ENCODE results near the gene COL25A1. TPM values are rescaled to one million over a fixed set of nuclear protein-coding genes. Genes with fewer than 3 reads are reported as not detected.

COL25A1 gene
- total RNA-seq, 1 experiment from 2014 or later, result not detected

DNA sequence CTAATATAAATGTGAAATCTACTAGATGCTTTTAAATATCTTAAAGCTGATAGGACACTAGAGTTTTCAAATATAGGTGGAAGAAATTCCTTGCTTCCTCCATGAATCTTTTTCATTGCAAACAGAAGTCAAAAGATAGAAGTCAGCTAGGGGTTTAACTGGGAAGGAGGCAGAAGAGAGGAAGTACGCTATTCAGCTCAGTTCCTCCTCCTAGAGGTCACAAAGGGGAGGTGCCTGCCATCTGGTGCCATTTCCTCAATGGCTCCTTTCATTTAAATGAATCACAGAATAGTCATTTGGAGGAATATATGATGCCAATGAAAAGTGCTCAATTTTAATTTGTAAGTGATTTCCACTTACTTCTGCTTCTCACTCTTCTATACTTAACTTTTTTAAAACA, 8.5 kb downstream of the COL25A1 start:
- ChIA-PET CTCF (no interaction called here), POLR2A (interaction anchor here (0.6 kb wide), 1 partner anchor 9 kb away, joined by 6 read pairs; no protein-coding TSS in a partner anchor)
- no TSS peak for BruUV-seq (replicated peaks)
- in situ Hi-C loops (cut with HindIII; ENCODE audit: low pct_unique_long_range_greater_than_20kb, low sequenced_read_pairs), result no loop called here
- intact Hi-C loops (cut with micrococcal nuclease; ENCODE audit: unreplicated experiment), result no loop called here
- ATAC-seq (no peak), DNase-seq (ENCODE audit: low read depth, low spot score) (peak; percentile 18)
- Histone ChIP-seq H3K9me3 (ENCODE audit: control insufficient read depth, insufficient read depth, low read depth, low read length) (no peaks in the 10 kb centered on the region), H3K27me3 (ENCODE audit: control insufficient read depth, insufficient read depth, low read length) (no peaks in the 10 kb centered on the region), H3K4me3 (ENCODE audit: low read depth in 2 of 2, low read length in 2 of 2) (no peak overlapping the region), H3K27ac (ENCODE audit: low read length) (no peak overlapping the region), H3K4me1 (ENCODE audit: control insufficient read depth, insufficient read depth, low read length) (no peaks in the 10 kb centered on the region), H3K36me3 (ENCODE audit: control insufficient read depth, insufficient read depth, low read length) (no peaks in the 10 kb centered on the region)
- TF ChIP-seq CTCF (IDR thresholded peaks at IDR 0.05) (peak; percentile 12; the same call in 1 of the 2 replicates), POLR2AphosphoS5 (IDR thresholded peaks at IDR 0.05; ENCODE audit: low read depth, low read length) (no peak), REST (IDR thresholded peaks at IDR 0.05; ENCODE audit: insufficient read depth in 1 of 2, low read depth in 2 of 2, low read length in 1 of 2) (no peak), SIN3A (IDR thresholded peaks at IDR 0.05; ENCODE audit: borderline replicate concordance, insufficient read depth, low read depth, low read length) (no peak), TCF7L2 (IDR thresholded peaks at IDR 0.05; ENCODE audit: low read depth, low read length) (no peak)

DNA sequence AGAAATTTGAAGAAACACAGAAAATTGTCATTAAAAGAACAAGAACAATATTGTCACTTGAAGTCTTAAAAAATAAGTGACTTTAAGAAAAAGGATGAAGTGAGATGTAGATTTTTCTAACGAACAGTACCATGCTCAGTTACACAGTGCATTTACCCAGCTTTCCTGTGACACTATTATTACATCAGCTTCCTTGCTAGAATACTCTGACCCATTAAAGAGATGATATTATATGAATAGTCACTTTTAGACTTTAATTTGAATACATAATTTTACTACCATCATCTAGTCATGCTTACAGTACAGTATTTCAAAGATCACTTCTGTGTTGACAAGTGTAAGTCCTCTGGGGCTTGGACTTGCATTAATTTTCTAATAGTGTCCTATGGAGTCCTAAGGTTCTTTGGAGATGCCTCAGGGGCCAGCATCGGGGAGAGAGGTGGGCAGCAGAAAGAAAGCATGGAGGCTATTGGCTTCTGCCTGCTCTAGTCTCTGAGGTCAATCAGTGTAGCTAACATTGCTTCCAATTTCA, 10.7 kb downstream of the COL25A1 start:
- Histone ChIP-seq H3K36me3 (ENCODE audit: control insufficient read depth, insufficient read depth, low read length) (no peaks in the 10 kb centered on the region), H3K27me3 (ENCODE audit: control insufficient read depth, insufficient read depth, low read length) (no peaks in the 10 kb centered on the region), H3K9me3 (ENCODE audit: control insufficient read depth, insufficient read depth, low read depth, low read length) (no peaks in the 10 kb centered on the region), H3K27ac (ENCODE audit: low read length) (no peak overlapping the region), H3K4me1 (ENCODE audit: control insufficient read depth, insufficient read depth, low read length) (no peaks in the 10 kb centered on the region), H3K4me3 (ENCODE audit: low read depth in 2 of 2, low read length in 2 of 2) (no peak overlapping the region)
- no peak for ATAC-seq
- in situ Hi-C loops (cut with HindIII; ENCODE audit: low pct_unique_long_range_greater_than_20kb, low sequenced_read_pairs) (no loop called here), intact Hi-C loops (cut with micrococcal nuclease; ENCODE audit: unreplicated experiment) (no loop called here)
- no peak for DNase-seq (ENCODE audit: low read depth, low spot score)
- BruUV-seq (replicated peaks), result no TSS peak
- TF ChIP-seq POLR2AphosphoS5 (IDR thresholded peaks at IDR 0.05; ENCODE audit: low read depth, low read length), result no peak
- TF ChIP-seq CTCF (IDR thresholded peaks at IDR 0.05), result no peak
- TF ChIP-seq TCF7L2 (IDR thresholded peaks at IDR 0.05; ENCODE audit: low read depth, low read length), result no peak
- no peak for TF ChIP-seq SIN3A (IDR thresholded peaks at IDR 0.05; ENCODE audit: borderline replicate concordance, insufficient read depth, low read depth, low read length)
- no peak for TF ChIP-seq REST (IDR thresholded peaks at IDR 0.05; ENCODE audit: insufficient read depth in 1 of 2, low read depth in 2 of 2, low read length in 1 of 2)
- ChIA-PET POLR2A (no interaction called here), CTCF (no interaction called here)

Measured in Panc1 (cell line).